CD14-positive monocyte (primary cell): ENCODE measurements around the gene ZNF783. TPM values are rescaled to one million over a fixed set of nuclear protein-coding genes. Genes with fewer than 3 reads are reported as not detected.

ENCODE experiments used
- DNase-seq, 3 donors: peaks; one replicate each; pipeline ENCODE4 v3.0.0-alpha.2; 2011 to 2022
- H2AFZ ChIP-seq: 2 replicates; pipeline ENCODE4 v1.6.0; 2012; ENCODE audit warnings: mild to moderate bottlenecking, low read depth, low read length, inconsistent platforms; ENCODE audit not compliant: insufficient read depth, poor library complexity, severe bottlenecking
- H3K27ac ChIP-seq, 2 donors: 1 replicate in 1 of 2; 2 replicates in 1 of 2; pipeline ENCODE4 v1.5.1; 2012 to 2013; ENCODE audit warnings: low read length in 2 of 2, control low read depth in 1 of 2, inconsistent platforms in 1 of 2, low read depth in 1 of 2, mild to moderate bottlenecking in 1 of 2
- H3K27me3 ChIP-seq, 2 donors: one replicate each; pipeline versions ENCODE4 v1.6.0 to v1.6.1; 2011 to 2013; ENCODE audit warnings: low read length in 2 of 2; ENCODE audit not compliant: control insufficient read depth in 2 of 2, insufficient read depth in 2 of 2
- H3K36me3 ChIP-seq, 2 donors: replicated peaks in 1 of 2; 1 replicate in 1 of 2; 2 replicates in 1 of 2; pipeline versions ENCODE4 v1.5.1 to v1.6.1; 2012 to 2013; ENCODE audit warnings: low read length in 2 of 2, control low read depth in 1 of 2, inconsistent platforms in 1 of 2, mild to moderate bottlenecking in 1 of 2; ENCODE audit not compliant: insufficient read depth in 2 of 2, control insufficient read depth in 1 of 2
- H3K4me1 ChIP-seq, 2 donors: 1 replicate in 1 of 2; 2 replicates in 1 of 2; pipeline versions ENCODE4 v1.5.1 to v1.6.1; 2012 to 2013; ENCODE audit warnings: low read length in 2 of 2, control low read depth in 1 of 2, inconsistent platforms in 1 of 2, mild to moderate bottlenecking in 1 of 2, moderate library complexity in 1 of 2; ENCODE audit not compliant: insufficient read depth in 2 of 2, control insufficient read depth in 1 of 2
- H3K4me2 ChIP-seq: replicated peaks from 2 replicates; pipeline ENCODE3; 2012; ENCODE audit warnings: low read length, moderate library complexity, mild to moderate bottlenecking; ENCODE audit not compliant: poor library complexity, severe bottlenecking; ENCODE audit errors: extremely low read depth
- H3K4me3 ChIP-seq, 3 experiments: fragments of 200-600 bp in 1 of 3; sonication (generic) in 1 of 3; replicated peaks in 1 of 3; 1 replicate in 2 of 3; 2 replicates in 1 of 3; pipeline ENCODE4 v1.5.1; 2011 to 2013; ENCODE audit warnings: low read length in 3 of 3, mild to moderate bottlenecking in 3 of 3, control low read depth in 2 of 3, low read depth in 2 of 3, inconsistent platforms in 1 of 3, moderate library complexity in 1 of 3
- H3K79me2 ChIP-seq: 2 replicates; pipeline ENCODE4 v1.6.0; 2012; ENCODE audit warnings: mild to moderate bottlenecking, control low read depth, inconsistent platforms, low read length, moderate library complexity; ENCODE audit not compliant: insufficient read depth
- H3K9ac ChIP-seq: 2 replicates; pipeline ENCODE4 v1.6.0; 2017; ENCODE audit warnings: low read length, mild to moderate bottlenecking; ENCODE audit not compliant: insufficient read depth, poor library complexity, severe bottlenecking
- H3K9me3 ChIP-seq, 2 donors: replicated peaks in 1 of 2; 1 replicate in 1 of 2; 2 replicates in 1 of 2; pipeline versions ENCODE4 v1.5.1 to v1.6.1; 2012 to 2013; ENCODE audit warnings: low read length in 2 of 2, control low read depth in 1 of 2; ENCODE audit not compliant: control insufficient read depth in 1 of 2, insufficient read depth in 1 of 2
- H4K20me1 ChIP-seq: 2 replicates; pipeline ENCODE4 v1.6.0; 2012; ENCODE audit warnings: mild to moderate bottlenecking, low read length, control low read depth, moderate library complexity; ENCODE audit not compliant: insufficient read depth
- H3K27ac Mint-ChIP-seq, 7 donors: one replicate each; pipeline ENCODE4 v1.8.0; 2020; ENCODE audit warnings: mild to moderate bottlenecking in 7 of 7, mixed read lengths in 7 of 7, moderate library complexity in 6 of 7, inconsistent platforms in 2 of 7
- H3K27me3 Mint-ChIP-seq, 3 donors: one replicate each; pipeline ENCODE4 v1.8.0; 2021 to 2022; ENCODE audit warnings: low read depth in 3 of 3, mild to moderate bottlenecking in 3 of 3, mixed read lengths in 3 of 3, moderate library complexity in 3 of 3, inconsistent platforms in 1 of 3
- H3K36me3 Mint-ChIP-seq, 2 donors: one replicate each; pipeline ENCODE4 v1.8.0; 2020; ENCODE audit warnings: mixed read lengths in 2 of 2, inconsistent platforms in 1 of 2, mild to moderate bottlenecking in 1 of 2
- H3K4me1 Mint-ChIP-seq: one replicate; pipeline ENCODE4 v1.8.0; 2020; ENCODE audit warnings: mild to moderate bottlenecking, mixed read lengths
- H3K4me3 Mint-ChIP-seq, 2 donors: one replicate each; pipeline ENCODE4 v1.8.0; 2020; ENCODE audit warnings: mild to moderate bottlenecking in 2 of 2, mixed read lengths in 2 of 2, moderate library complexity in 1 of 2
- H3K9me3 Mint-ChIP-seq, 7 donors: one replicate each; pipeline ENCODE4 v1.8.0; 2020 to 2022; ENCODE audit warnings: mixed read lengths in 7 of 7, mild to moderate bottlenecking in 6 of 7, moderate library complexity in 6 of 7, inconsistent platforms in 2 of 7
- CTCF ChIP-seq: fragments of 200-600 bp; IDR thresholded peaks from one replicate; pipeline ENCODE4 v1.8.0; 2022; ENCODE audit warnings: antibody characterized with exemption, mild to moderate bottlenecking
- WGBS: methylation state at CpG from one replicate; pipeline ENCODE4 v1.1.5; 2013; ENCODE audit warnings: missing lambda C conversion rate; ENCODE audit not compliant: insufficient coverage; 5-methylcytosine and 5-hydroxymethylcytosine counted together
- intact Hi-C, 2 donors: fragments of 100-400 bp; cut with micrococcal nuclease; formaldehyde crosslinking; loops; one replicate each; pipeline versions ENCODE4 v1.15.0 to v1.15.1; 2023
- polyA minus RNA-seq: library from RNA; depleted of rRNA, polyadenylated mRNA; stranded (reverse); fragments of >200 nt; gene quantifications from 2 replicates; pipeline ENCODE4 v1.2.3, GENCODE V29; 2012
- polyA plus RNA-seq, 3 donors: library from polyadenylated mRNA; depleted of rRNA in 1 of 3; unstranded in 2 of 3; stranded (reverse) in 1 of 3; fragments of 300-500 nt in 2 of 3; fragments of >200 nt in 1 of 3; fragmentation: Illumina TruSeq in 2 of 3; gene quantifications; 1 replicate in 2 of 3; 2 replicates in 1 of 3; pipeline ENCODE4 v1.2.3, GENCODE V29; 2012 to 2021
- total RNA-seq, 12 experiments: library from RNA in 1 of 12; stranded (reverse) in 1 of 12; fragments of 120-200 nt in 1 of 12; gene quantifications; one replicate each; pipeline ENCODE4 v1.2.4 and lab custom pipeline; 2013 to 2026; ENCODE audit warnings: mixed read lengths in 6 of 12, inconsistent platforms in 1 of 12

ZNF783 gene
- 8.4 TPM for total RNA-seq (2013)
- polyA plus RNA-seq (10 to 100 TPM in 1 of 3 donors, 1 to 10 TPM in 2; 1.2 to 16.7 (median 1.5) TPM), polyA minus RNA-seq (5.7 and 7.7 TPM in 2 replicates), total RNA-seq (lab: John Stamatoyannopoulos, UW) (2.5 to 17.8 (median 11.3) reads per million in 11 experiments)

- Mint-ChIP-seq H3K4me1 (peaks cover 19% of the 10 kb centered on the region), H3K27ac (peak within 1 kb of the TSS; percentile 40 to 88 (median 58)), H3K4me3 (peak within 1 kb of the TSS; percentile 80 to 92), H3K27me3 (peaks cover 2% of the 10 kb centered on the region in 3 donors), H3K36me3 (peaks cover 14 to 16% of the 10 kb centered on the region in 2 donors), H3K9me3 (peaks cover 0 to 7% (median 2%) of the 10 kb centered on the region in 7 donors)
- H2AFZ ChIP-seq: peak within 1 kb of the TSS; percentile 90
- H3K9ac ChIP-seq: peak within 1 kb of the TSS; percentile 77
- H3K79me2 ChIP-seq: no peaks in the 10 kb centered on the region
- peaks cover 0 to 2% of the 10 kb centered on the region in 2 donors for H3K9me3 ChIP-seq
- H3K4me2 ChIP-seq: peak within 1 kb of the TSS; percentile 79
- TF ChIP-seq CTCF: peak; percentile 94
- H3K4me1 ChIP-seq: peaks cover 12 to 22% of the 10 kb centered on the region in 2 donors
- H3K27me3 ChIP-seq: no peaks in the 10 kb centered on the region
- intact Hi-C loops: loop anchor here in 1 of 2 donors (5.0 kb wide), 1 partner anchor 235 kb away; the partner anchor contains the start of gene ZNF746
- H3K27ac ChIP-seq: peak within 1 kb of the TSS; percentile 35 to 70
- WGBS: under 1% methylated on average over 114 of the region's 115 CpGs
- H3K4me3 ChIP-seq: peak within 1 kb of the TSS; percentile 36 to 71 (median 55)
- DNase-seq: peak; percentile 77 to 87 (median 83)
- peaks cover 8% of the 10 kb centered on the region for H4K20me1 ChIP-seq
- H3K36me3 ChIP-seq: peaks cover 11 to 17% of the 10 kb centered on the region in 2 donors
These were observed at the start of gene ZNF783 for GRCh38 chr7:149261829-149262617. ZNF783 (plus strand) TSS chr7:149262196; CDS start chr7:149262334, 138 bp downstream.

GRCh38 chr7:149214020-149214720 is 47.8 kb upstream of the ZNF783 start:
- Mint-ChIP-seq H3K4me1 (no peaks in the 10 kb centered on the region), H3K4me3 (no peak overlapping the region), H3K9me3 (no peaks in the 10 kb centered on the region), H3K36me3 (peaks cover 87 to 94% of the 10 kb centered on the region in 2 donors), H3K27ac (no peak overlapping the region), H3K27me3 (peaks cover 0 to 2% (median 0%) of the 10 kb centered on the region in 3 donors)
- no peaks in the 10 kb centered on the region for H3K79me2 ChIP-seq
- peaks cover 86 to 100% of the 10 kb centered on the region in 2 donors for H3K36me3 ChIP-seq
- no peak overlapping the region for H3K4me2 ChIP-seq
- H3K4me3 ChIP-seq: no peak overlapping the region
- no peaks in the 10 kb centered on the region for H3K4me1 ChIP-seq
- WGBS: 100% methylated on average over 6 of the region's 7 CpGs
- H4K20me1 ChIP-seq: no peaks in the 10 kb centered on the region
- no peak for DNase-seq
- H2AFZ ChIP-seq: no peak overlapping the region
- no peak overlapping the region for H3K27ac ChIP-seq
- no peaks in the 10 kb centered on the region for H3K27me3 ChIP-seq
- no peaks in the 10 kb centered on the region for H3K9me3 ChIP-seq
- intact Hi-C loops: no loop called here
- TF ChIP-seq CTCF: no peak
- H3K9ac ChIP-seq: no peak overlapping the region
